Coronary artery (tissue), 2 donors: ENCODE results near the gene TBC1D9.

Experiments
- DNase-seq: peaks from one replicate; pipeline ENCODE4 v3.0.0-alpha.2; 2017; ENCODE audit warnings: low spot score
- H3K27ac ChIP-seq, 2 donors: fragments of 200-600 bp; sonication (generic); one replicate each; pipeline ENCODE4 v1.5.1; 2016 to 2019
- H3K4me3 ChIP-seq: fragments of 200-600 bp; sonication (generic); 2 replicates; pipeline ENCODE4 v1.5.1; 2016; ENCODE audit warnings: mild to moderate bottlenecking, moderate library complexity
- CTCF ChIP-seq: fragments of 200-600 bp; sonication (generic); IDR thresholded peaks from one replicate; pipeline ENCODE4 v1.5.1; 2019; ENCODE audit warnings: antibody characterized with exemption

TBC1D9 gene

GRCh38 chr4:140602714-140603113 lies 153.5 kb downstream of the TBC1D9 start:
- H3K27ac ChIP-seq, result no peak overlapping the region
- TF ChIP-seq CTCF, result no peak
- no peak for DNase-seq
- H3K4me3 ChIP-seq, result no peak overlapping the region

GRCh38 chr4:140600408-140600807 lies 155.8 kb downstream of the TBC1D9 start:
- DNase-seq, result no peak
- no peak for TF ChIP-seq CTCF

GRCh38 chr4:140595065-140595464 lies 161.1 kb downstream of the TBC1D9 start:
- H3K4me3 ChIP-seq, result no peak overlapping the region
- TF ChIP-seq CTCF, result no peak
- DNase-seq, result no peak
- no peak overlapping the region for H3K27ac ChIP-seq

More at GRCh38 chr4:140600408-140600807, 155.8 kb downstream of the TBC1D9 start:
- Histone ChIP-seq H3K4me3 (no peak overlapping the region), H3K27ac (no peak overlapping the region)

GRCh38 chr4:140584439-140584838 lies 171.7 kb downstream of the TBC1D9 start:
- no peak overlapping the region for H3K4me3 ChIP-seq
- DNase-seq, result no peak
- no peak for TF ChIP-seq CTCF
- H3K27ac ChIP-seq, result no peak overlapping the region

- TF ChIP-seq CTCF, result no peak
Measured at GRCh38 chr4:140581078-140581477, 175.1 kb downstream of the TBC1D9 start.

GRCh38 chr4:140579278-140579677 lies 176.9 kb downstream of the TBC1D9 start:
- H3K4me3 ChIP-seq, result no peak overlapping the region
- no peak overlapping the region for H3K27ac ChIP-seq
- no peak for DNase-seq
- TF ChIP-seq CTCF, result no peak

More at GRCh38 chr4:140581078-140581477, 175.1 kb downstream of the TBC1D9 start:
- DNase-seq, result no peak
- H3K27ac ChIP-seq, result no peak overlapping the region
- H3K4me3 ChIP-seq, result no peak overlapping the region

GRCh38 chr4:140575489-140575888 lies 180.7 kb downstream of the TBC1D9 start:
- Histone ChIP-seq H3K4me3 (no peak overlapping the region), H3K27ac (no peak overlapping the region)
- DNase-seq, result no peak
- TF ChIP-seq CTCF, result no peak
